K562 (cell line): Measurements from ENCODE around the gene MOB4. TPM values are rescaled to one million over a fixed set of nuclear protein-coding genes. Genes with fewer than 3 reads are reported as not detected.
A peak's percentile ranks its signal among the peaks of the same experiment; 100 is the strongest.

Experiments
- ATAC-seq: fragments of 200-7000 bp; cut with Tn5 transposase; 3 replicates; pipeline ENCODE4 v1.9.1; 2020; ENCODE audit warnings: moderate library complexity
- BruUV-seq: library from RNA; stranded (reverse); fragments of 400-500 nt; replicated peaks from 2 replicates; lab custom pipeline; 2021; lab: Mats Ljungman, UMichigan
- CTCF ChIA-PET: fragments of 300-600 bp; formaldehyde crosslinking; extraction: SDS; loops from one replicate; lab custom pipeline; 2021; ENCODE audit warnings: low intra/inter-chr PET ratio; lab: Yijun Ruan, JAX
- POLR2A ChIA-PET: fragments of 300-600, 350-650 bp; sonication (Branson Sonifier 250); formaldehyde crosslinking; extraction: SDS; loops from one replicate; lab custom pipeline; 2021; ENCODE audit warnings: antibody characterized with exemption, inconsistent platforms; lab: Yijun Ruan, JAX
- DNase-seq, 4 experiments: peaks; one replicate each; pipeline versions ENCODE4 v3.0.0 to v3.0.0-alpha.2; 2011 to 2018; ENCODE audit warnings: low spot score in 3 of 4, mixed read lengths in 3 of 4; ENCODE audit errors: extremely low read depth in 1 of 4
- FAIRE-seq: peaks from 2 replicates; lab custom pipeline; 2011; peaks lifted over from hg19 to GRCh38; lab: Jason Lieb, UNC
- H2AFZ ChIP-seq: 2 replicates; pipeline ENCODE4 v1.6.0; 2011; ENCODE audit warnings: low read depth, low read length, control low read depth, inconsistent platforms
- H3K27ac ChIP-seq: fragments of 200-600 bp; 3 replicates; pipeline ENCODE4 v1.8.0; 2011; ENCODE audit warnings: low read depth, mild to moderate bottlenecking, control low read depth, inconsistent platforms, low read length, moderate library complexity, mixed read lengths; ENCODE audit errors: extremely low read depth
- H3K27me3 ChIP-seq, 2 experiments: fragments of 300-600 bp in 1 of 2; 2 replicates in 1 of 2; 3 replicates in 1 of 2; pipeline versions ENCODE4 v1.6.0 to v1.8.0; 2011; ENCODE audit warnings: inconsistent platforms in 2 of 2, low read length in 2 of 2, mild to moderate bottlenecking in 1 of 2, mixed read lengths in 1 of 2, moderate library complexity in 1 of 2; ENCODE audit not compliant: control insufficient read depth in 2 of 2, insufficient read depth in 2 of 2
- H3K36me3 ChIP-seq: fragments of 300-600 bp; 3 replicates; pipeline ENCODE4 v1.8.0; 2011; ENCODE audit warnings: mild to moderate bottlenecking, low read length, inconsistent platforms; ENCODE audit not compliant: control insufficient read depth, insufficient read depth
- H3K4me1 ChIP-seq, 2 experiments: fragments of 200-600 bp in 1 of 2; replicated peaks in 1 of 2; 2 replicates in 1 of 2; 3 replicates in 1 of 2; pipeline versions ENCODE4 v1.5.1 to v1.8.0; 2011; ENCODE audit warnings: inconsistent platforms in 2 of 2, low read length in 2 of 2, mild to moderate bottlenecking in 1 of 2, mixed read lengths in 1 of 2, moderate library complexity in 1 of 2; ENCODE audit not compliant: control insufficient read depth in 2 of 2, insufficient read depth in 2 of 2
- H3K4me2 ChIP-seq: 2 replicates; pipeline ENCODE4 v1.6.1; 2011; ENCODE audit warnings: low read length, control low read depth, inconsistent platforms, mixed read lengths; ENCODE audit not compliant: insufficient read depth
- H3K4me3 ChIP-seq: fragments of 200-600 bp; sonication (generic), shearing (Covaris generic); 2 replicates; pipeline ENCODE4 v1.5.1; 2016; ENCODE audit warnings: control low read depth, inconsistent platforms
- H3K79me2 ChIP-seq: fragments of 200-600 bp; 3 replicates; pipeline ENCODE4 v1.8.0; 2011; ENCODE audit warnings: low read length, inconsistent platforms; ENCODE audit not compliant: control insufficient read depth, insufficient read depth
- H3K9ac ChIP-seq, 2 experiments: 2 replicates each; pipeline versions ENCODE4 v1.6.0 to v1.6.1; 2011; ENCODE audit warnings: low read depth in 2 of 2, low read length in 2 of 2, control low read depth in 1 of 2, inconsistent platforms in 1 of 2, mild to moderate bottlenecking in 1 of 2, mixed read lengths in 1 of 2; ENCODE audit not compliant: insufficient read depth in 1 of 2
- H3K9me1 ChIP-seq: one replicate; pipeline ENCODE4 v1.6.0; 2011; ENCODE audit warnings: inconsistent platforms, mild to moderate bottlenecking, low read length, moderate library complexity; ENCODE audit not compliant: control insufficient read depth, insufficient read depth
- H3K9me3 ChIP-seq: replicated peaks from 2 replicates; pipeline ENCODE4 v1.5.1; 2011; ENCODE audit warnings: low read depth, low read length, inconsistent platforms; ENCODE audit not compliant: control insufficient read depth, insufficient read depth
- H4K20me1 ChIP-seq: replicated peaks from 2 replicates; pipeline ENCODE4 v1.6.1; 2011; ENCODE audit warnings: low read length, inconsistent platforms, mixed read lengths; ENCODE audit not compliant: control insufficient read depth, insufficient read depth
- CREB1 ChIP-seq, 2 experiments: sonication (generic) in 1 of 2; formaldehyde crosslinking in 1 of 2; IDR thresholded peaks; 2 replicates each; pipeline versions ENCODE4 v1.6.1 to v1.8.0; 2012 to 2022; ENCODE audit warnings: inconsistent platforms in 1 of 2, mild to moderate bottlenecking in 1 of 2, missing genetic modification reagents in 1 of 2, moderate library complexity in 1 of 2
- CREBBP ChIP-seq: IDR thresholded peaks from one replicate; pipeline ENCODE4 v1.6.1; 2012; ENCODE audit warnings: low read depth, mild to moderate bottlenecking, control low read depth, inconsistent platforms, low read length
- SMAD1 ChIP-seq: fragments of 150-350 bp; IDR thresholded peaks from 2 replicates; pipeline ENCODE4 v1.6.1; 2014; ENCODE audit warnings: low read length, low read depth; ENCODE audit not compliant: partially characterized antibody
- TARDBP ChIP-seq: fragments of 450-650 bp; IDR thresholded peaks from 2 replicates; pipeline ENCODE4 v1.6.1; 2016
- TFE3 ChIP-seq: fragments of 450-650 bp; formaldehyde crosslinking; IDR thresholded peaks from 2 replicates; pipeline ENCODE4 v1.4.0; 2020; ENCODE audit warnings: mild to moderate bottlenecking, mixed read lengths
- WGBS: fragments of 100-300 bp; shearing (Covaris generic); methylation state at CpG from one replicate; pipeline ENCODE4 v1.1.6; 2016; ENCODE audit warnings: low coverage, mixed read lengths; ENCODE audit not compliant: insufficient coverage; ENCODE audit errors: missing lambda C conversion rate; 5-methylcytosine and 5-hydroxymethylcytosine counted together
- in situ Hi-C: fragments of 300-500 bp; cut with MboI; formaldehyde crosslinking; loops from 4 replicates; pipeline ENCODE4 v1.15.0; 2018; ENCODE audit warnings: inconsistent platforms, mixed read lengths
- intact Hi-C: fragments of 100-400 bp; cut with micrococcal nuclease; formaldehyde crosslinking; loops from 2 replicates; pipeline ENCODE4 v1.14.2; 2022
- polyA plus RNA-seq, 8 experiments: library from polyadenylated mRNA; depleted of rRNA in 4 of 8; stranded (reverse) in 5 of 8; unstranded in 3 of 8; fragments of >200 nt; fragmentation: Nextera tagmentation in 2 of 8; fragmentation: Illumina TruSeq in 1 of 8; extraction: Ambion mirVana in 2 of 8; extraction: Trizol in 1 of 8; gene quantifications; 2 replicates each; pipeline versions ENCODE4 v1.2.1 to v1.2.3, GENCODE V29; 2011 to 2014; ENCODE audit warnings: inconsistent platforms in 1 of 8, missing spikeins in 1 of 8
- total RNA-seq, 7 experiments: library from RNA; depleted of rRNA in 6 of 7; stranded (reverse); fragments of >200 nt in 6 of 7; fragmentation: Illumina TruSeq in 2 of 7; extraction: Trizol in 2 of 7; gene quantifications; 2 replicates each; pipeline versions ENCODE4 v1.2.1 to v1.2.3, GENCODE V29; 2011 to 2021; ENCODE audit warnings: low replicate concordance in 1 of 7

Gene MOB4
- total and polyA plus RNA-seq, 9 of the 15 experiments (the other 6 are each of a cell fraction or from before 2014, with no cell fraction given), result 13.5 to 30.8 (median 22.2) TPM

GRCh38 chr2:197496695-197497094 is 19.2 kb upstream of the MOB4 start (continued):
- TF ChIP-seq CREBBP (no peak), SMAD1 (no peak), TARDBP (no peak), CREB1 (IDR thresholded peaks at IDR 0.05) (no peak), CREB1 (CRISPR knock-in tag; IDR thresholded peaks at IDR 0.05) (no peak)
- TF ChIP-seq, all 486 proteins: peak for 0

DNA sequence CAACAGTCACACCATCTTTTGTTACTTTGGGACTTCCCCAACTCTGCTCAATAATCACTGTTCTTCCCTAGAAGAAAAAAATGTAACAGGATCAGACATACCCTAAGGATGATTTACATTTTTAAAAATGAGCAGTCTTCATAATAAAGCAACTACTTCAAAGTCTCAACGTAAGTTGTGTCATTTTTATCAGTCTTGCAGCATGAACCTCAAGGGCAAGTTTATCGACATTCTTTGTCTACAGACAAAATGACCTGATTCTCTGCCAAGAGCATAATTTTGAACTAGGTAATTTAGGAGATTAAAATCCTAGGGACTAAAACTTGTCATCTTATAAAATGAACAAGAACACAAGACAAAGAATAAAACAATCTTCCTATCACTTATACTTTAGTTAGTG is 18.5 kb upstream of the MOB4 start:
- peaks cover 14% of the 10 kb centered on the region for H4K20me1 ChIP-seq
- H3K4me1 ChIP-seq, result peaks cover 10 to 17% of the 10 kb centered on the region in 2 experiments; a peak in 4 of 5 replicates
- H3K9ac ChIP-seq, result peak overlapping the region in 1 of 2 experiments; percentile 99; a peak in 2 of 4 replicates
- no peak for FAIRE-seq
- no TSS peak for BruUV-seq
- H2AFZ ChIP-seq, result no peak overlapping the region
- in situ Hi-C loops (no loop called here), intact Hi-C loops (loop anchor here (5.0 kb wide), 2 partner anchors 100 to 210 kb away; partner anchors contain the start of gene MARS2)
- no peaks in the 10 kb centered on the region for H3K9me3 ChIP-seq
- CTCF ChIA-PET, result no interaction called here
- no peak for ATAC-seq
- WGBS, result 0% methylated on average over 2 of the region's 2 CpGs
- POLR2A ChIA-PET, result interaction anchor here (0.6 to 6.5 kb wide), 4 partner anchors 9 to 18 kb away, joined by 3 to 34 read pairs (median 6); partner anchors contain the start of gene MOB4
- H3K27ac ChIP-seq, result peak overlapping the region; percentile 44; the same call in 1 of the 3 replicates
- H3K27me3 ChIP-seq, result no peaks in the 10 kb centered on the region
- H3K79me2 ChIP-seq, result peaks cover 93% of the 10 kb centered on the region
- no peak for TF ChIP-seq TFE3
- no peak for DNase-seq
- H3K36me3 ChIP-seq, result peaks cover 78% of the 10 kb centered on the region
- peak overlapping the region; percentile 95 for H3K4me2 ChIP-seq
- H3K4me3 ChIP-seq, result peak overlapping the region; percentile 74
- no peaks in the 10 kb centered on the region for H3K9me1 ChIP-seq
